ENCODE measurements around the gene HIF1AN. TPM values are rescaled to one million over a fixed set of nuclear protein-coding genes. Genes with fewer than 3 reads are reported as not detected.

Gene HIF1AN
- total RNA-seq, 4 donors from 2014 or later = 11.8 to 24.0 (median 13.6) TPM

- TF ChIP-seq EP300 (IDR thresholded peaks at IDR 0.05) = no peak
- TF ChIP-seq POLR2A (IDR thresholded peaks at IDR 0.05) = no peak
- TF ChIP-seq CTCF (IDR thresholded peaks at IDR 0.05) = no peak
- DNase-seq (ENCODE audit: low spot score in 2 of 2) = no peak
- Histone ChIP-seq H3K27me3 (no peaks in the 10 kb centered on the region), H3K27ac (no peak overlapping the region), H3K9me3 (no peaks in the 10 kb centered on the region), H3K4me1 (no peaks in the 10 kb centered on the region), H3K36me3 (peaks cover 0 to 98% (median 20%) of the 10 kb centered on the region in 3 donors), H3K4me3 (no peak overlapping the region)
- 85 to 99% methylated on average over 4 of the region's 4 CpGs for WGBS, 2 donors
Observed at GRCh38 chr10:100498059-100498458, 37.7 kb upstream of the HIF1AN start.

GRCh38 chr10:100501423-100501822, 34.3 kb upstream of the HIF1AN start:
- no peak for DNase-seq (ENCODE audit: low spot score in 2 of 2)
- no peaks in the 10 kb centered on the region for H3K27me3 ChIP-seq
- peaks cover 0 to 96% (median 12%) of the 10 kb centered on the region in 3 donors for H3K36me3 ChIP-seq
- H3K4me1 ChIP-seq = no peaks in the 10 kb centered on the region
- TF ChIP-seq POLR2A (IDR thresholded peaks at IDR 0.05) (no peak), EP300 (IDR thresholded peaks at IDR 0.05) (no peak), CTCF (IDR thresholded peaks at IDR 0.05) (no peak)
- H3K4me3 ChIP-seq = no peak overlapping the region
- H3K27ac ChIP-seq = no peak overlapping the region
- no peaks in the 10 kb centered on the region for H3K9me3 ChIP-seq

- Histone ChIP-seq H3K4me1 (no peaks in the 10 kb centered on the region), H3K36me3 (peaks cover 0 to 96% (median 11%) of the 10 kb centered on the region in 3 donors), H3K9me3 (no peaks in the 10 kb centered on the region), H3K27me3 (no peaks in the 10 kb centered on the region), H3K4me3 (no peak overlapping the region), H3K27ac (no peak overlapping the region)
- 71 to 75% methylated on average over 1 of the region's 1 CpG for WGBS, 2 donors
- TF ChIP-seq EP300 (IDR thresholded peaks at IDR 0.05) = no peak
- TF ChIP-seq POLR2A (IDR thresholded peaks at IDR 0.05) = no peak
- no peak for TF ChIP-seq CTCF (IDR thresholded peaks at IDR 0.05)
- DNase-seq (ENCODE audit: low spot score in 2 of 2) = no peak
Observed at GRCh38 chr10:100502926-100503494, 32.7 kb upstream of the HIF1AN start.

GRCh38 chr10:100504096-100504495, 31.6 kb upstream of the HIF1AN start:
- TF ChIP-seq CTCF (IDR thresholded peaks at IDR 0.05) = no peak
- TF ChIP-seq POLR2A (IDR thresholded peaks at IDR 0.05) = no peak
- TF ChIP-seq EP300 (IDR thresholded peaks at IDR 0.05) = no peak
- no peak overlapping the region for H3K4me3 ChIP-seq
- H3K9me3 ChIP-seq = no peaks in the 10 kb centered on the region
- no peak for DNase-seq (ENCODE audit: low spot score in 2 of 2)
- WGBS, 2 donors = 31 to 37% methylated on average over 5 of the region's 5 CpGs
- peaks cover 0 to 96% (median 4%) of the 10 kb centered on the region in 3 donors for H3K36me3 ChIP-seq
- no peaks in the 10 kb centered on the region for H3K27me3 ChIP-seq
- H3K4me1 ChIP-seq = no peaks in the 10 kb centered on the region
- no peak overlapping the region for H3K27ac ChIP-seq

GRCh38 chr10:100505164-100505563, 30.6 kb upstream of the HIF1AN start:
- 96 to 97% methylated on average over 2 of the region's 2 CpGs for WGBS, 2 donors
- Histone ChIP-seq H3K27ac (no peak overlapping the region), H3K36me3 (peaks cover 0 to 94% (median 4%) of the 10 kb centered on the region in 3 donors), H3K4me3 (no peak overlapping the region), H3K27me3 (no peaks in the 10 kb centered on the region), H3K4me1 (no peaks in the 10 kb centered on the region), H3K9me3 (no peaks in the 10 kb centered on the region)
- no peak for TF ChIP-seq CTCF (IDR thresholded peaks at IDR 0.05)
- TF ChIP-seq EP300 (IDR thresholded peaks at IDR 0.05) = no peak
- no peak for TF ChIP-seq POLR2A (IDR thresholded peaks at IDR 0.05)
- DNase-seq (ENCODE audit: low spot score in 2 of 2) = no peak
